Measurements from ENCODE around the gene DHRS13.
"Not testable (repeated sequence)": the region's sequence is repeated elsewhere in the genome, so short reads cannot be mapped to it uniquely, and the experiment has no call there.

The DHRS13 gene

DNA sequence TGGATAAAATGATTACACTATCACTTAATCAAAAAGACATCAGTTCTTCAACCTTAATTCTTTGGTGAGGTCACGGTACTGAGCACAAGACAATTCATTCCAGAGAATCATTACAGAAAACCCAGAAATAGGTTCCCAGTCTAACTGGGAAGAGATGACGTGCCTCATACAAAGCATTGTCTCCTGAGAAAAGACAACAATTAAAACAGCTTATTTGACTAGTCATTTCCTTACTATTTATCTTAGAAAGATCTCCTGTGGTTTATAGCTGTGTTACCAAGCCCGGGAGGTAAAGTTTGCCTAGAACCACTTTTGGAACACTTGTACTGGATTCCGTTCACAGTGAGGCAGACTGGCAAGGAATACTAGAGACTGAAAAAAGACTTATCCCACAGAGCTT lies 43.4 kb upstream of the DHRS13 start:
- peaks cover 36% of the 10 kb centered on the region for H3K4me1 ChIP-seq (ENCODE audit: control insufficient read depth, insufficient read depth, low read length)
- peak overlapping the region; percentile 71 for H3K4me2 ChIP-seq (ENCODE audit: low read length)
- peak overlapping the region; percentile 72 for H3K9ac ChIP-seq (ENCODE audit: low read depth, low read length)

DNA sequence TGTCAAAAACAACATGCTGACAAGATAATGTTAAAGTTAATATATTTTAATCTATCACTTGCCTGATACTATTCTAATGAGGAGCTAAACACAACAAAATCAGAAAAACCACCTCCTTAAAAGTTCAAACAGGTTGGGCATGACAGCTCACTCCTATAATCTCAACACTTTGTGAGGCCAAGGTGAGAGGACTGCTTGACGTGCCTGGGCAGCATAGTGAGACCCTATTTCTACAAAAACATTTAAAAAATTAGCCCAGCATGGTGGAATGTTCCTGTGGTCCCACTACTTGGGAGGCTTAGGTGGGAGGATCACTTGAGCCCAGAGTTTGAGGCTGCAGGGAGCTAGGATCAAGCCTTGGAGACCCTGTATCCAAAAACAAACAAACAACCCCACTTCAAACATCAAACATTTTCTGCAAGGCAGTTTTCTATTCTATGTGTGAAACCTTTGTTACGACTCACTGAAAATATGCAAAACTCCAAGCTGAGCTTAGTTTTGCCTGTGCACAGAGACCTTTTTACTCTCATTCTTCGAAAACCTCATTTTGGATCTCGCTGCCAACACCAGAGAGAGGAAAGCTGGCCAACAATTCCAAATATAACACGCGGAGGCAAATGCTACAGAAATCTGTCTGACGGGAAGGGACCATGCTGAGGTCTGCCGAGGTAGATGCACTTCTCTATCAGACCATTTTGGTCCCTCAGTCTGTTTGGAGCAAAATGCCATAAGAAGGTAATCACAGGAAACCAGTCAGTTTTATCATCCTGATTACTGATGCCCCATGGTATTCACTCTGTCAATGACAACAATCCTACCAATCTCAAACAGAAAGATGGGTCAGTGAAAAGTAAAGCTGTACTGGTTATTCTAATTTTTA lies 42.2 kb upstream of the DHRS13 start:
- Histone ChIP-seq H3K9ac (ENCODE audit: low read depth, low read length) (peak overlapping the region; percentile 61), H3K4me3 (ENCODE audit: low read length) (peak overlapping the region; percentile 3), H3K9me3 (replicated peaks; ENCODE audit: low read length) (no peaks in the 10 kb centered on the region), H3K27me3 (ENCODE audit: control insufficient read depth, insufficient read depth, low read length) (no peaks in the 10 kb centered on the region), H3K4me2 (ENCODE audit: low read length) (peak overlapping the region; percentile 71), H3K36me3 (ENCODE audit: insufficient read depth, low read length) (peaks cover 21% of the 10 kb centered on the region), H3K4me1 (ENCODE audit: control insufficient read depth, insufficient read depth, low read length) (peaks cover 36% of the 10 kb centered on the region)

More for the DNA sequence above, 43.4 kb upstream of the DHRS13 start:
- Histone ChIP-seq H3K9me3 (replicated peaks; ENCODE audit: low read length) (no peaks in the 10 kb centered on the region), H3K4me3 (ENCODE audit: low read length) (no peak overlapping the region), H3K36me3 (ENCODE audit: insufficient read depth, low read length) (peaks cover 17% of the 10 kb centered on the region), H3K27me3 (ENCODE audit: control insufficient read depth, insufficient read depth, low read length) (no peaks in the 10 kb centered on the region)

GRCh38 chr17:28944343-28944742 lies 41.5 kb upstream of the DHRS13 start:
- Histone ChIP-seq H3K9ac (ENCODE audit: low read depth, low read length) (no peak overlapping the region), H3K4me1 (ENCODE audit: control insufficient read depth, insufficient read depth, low read length) (peaks cover 36% of the 10 kb centered on the region), H3K4me3 (ENCODE audit: low read length) (no peak overlapping the region), H3K4me2 (ENCODE audit: low read length) (no peak overlapping the region), H3K36me3 (ENCODE audit: insufficient read depth, low read length) (peaks cover 24% of the 10 kb centered on the region), H3K27me3 (ENCODE audit: control insufficient read depth, insufficient read depth, low read length) (no peaks in the 10 kb centered on the region), H3K9me3 (replicated peaks; ENCODE audit: low read length) (no peaks in the 10 kb centered on the region)

DNA sequence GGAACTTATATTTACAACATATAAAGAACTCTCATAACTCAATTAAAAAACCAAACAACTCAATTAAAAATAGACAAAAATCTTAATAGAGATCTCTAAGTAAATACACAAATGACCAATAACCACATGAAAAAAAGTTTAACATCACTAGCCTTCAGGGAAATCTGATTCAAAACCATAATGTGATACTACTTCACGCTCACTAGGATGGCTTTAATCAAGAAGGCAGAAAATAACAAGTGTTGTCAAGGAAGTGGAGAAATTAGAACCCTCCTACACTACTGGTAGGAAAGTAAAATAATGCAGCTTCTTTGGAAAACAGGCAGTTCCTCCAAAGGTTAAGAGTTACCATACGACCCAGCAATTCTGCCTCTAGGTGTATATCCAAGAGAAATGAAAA lies 40.0 kb upstream of the DHRS13 start:
- no peak overlapping the region for H3K4me2 ChIP-seq (ENCODE audit: low read length)
- no peak overlapping the region for H3K9ac ChIP-seq (ENCODE audit: low read depth, low read length)
- H3K9me3 ChIP-seq (replicated peaks; ENCODE audit: low read length) = no peaks in the 10 kb centered on the region
- no peaks in the 10 kb centered on the region for H3K27me3 ChIP-seq (ENCODE audit: control insufficient read depth, insufficient read depth, low read length)
- H3K4me3 ChIP-seq (ENCODE audit: low read length) = no peak overlapping the region
- H3K4me1 ChIP-seq (ENCODE audit: control insufficient read depth, insufficient read depth, low read length) = peaks cover 36% of the 10 kb centered on the region
- H3K36me3 ChIP-seq (ENCODE audit: insufficient read depth, low read length) = peaks cover 22% of the 10 kb centered on the region

- Histone ChIP-seq H3K4me1 (ENCODE audit: control insufficient read depth, insufficient read depth, low read length) (peaks cover 35% of the 10 kb centered on the region), H3K4me2 (ENCODE audit: low read length) (no peak overlapping the region), H3K27me3 (ENCODE audit: control insufficient read depth, insufficient read depth, low read length) (no peaks in the 10 kb centered on the region), H3K36me3 (ENCODE audit: insufficient read depth, low read length) (peaks cover 21% of the 10 kb centered on the region), H3K4me3 (ENCODE audit: low read length) (no peak overlapping the region), H3K9ac (ENCODE audit: low read depth, low read length) (no peak overlapping the region), H3K9me3 (replicated peaks; ENCODE audit: low read length) (no peaks in the 10 kb centered on the region)
Observed at GRCh38 chr17:28941251-28941650, 38.4 kb upstream of the DHRS13 start.

- peaks cover 30% of the 10 kb centered on the region for H3K4me1 ChIP-seq (ENCODE audit: control insufficient read depth, insufficient read depth, low read length)
- no peak overlapping the region for H3K4me2 ChIP-seq (ENCODE audit: low read length)
- H3K9ac ChIP-seq (ENCODE audit: low read depth, low read length) = no peak overlapping the region
- no peaks in the 10 kb centered on the region for H3K9me3 ChIP-seq (replicated peaks; ENCODE audit: low read length)
- no peaks in the 10 kb centered on the region for H3K27me3 ChIP-seq (ENCODE audit: control insufficient read depth, insufficient read depth, low read length)
- peaks cover 21% of the 10 kb centered on the region for H3K36me3 ChIP-seq (ENCODE audit: insufficient read depth, low read length)
- no peak overlapping the region for H3K4me3 ChIP-seq (ENCODE audit: low read length)
Observed at GRCh38 chr17:28940675-28941074, 37.8 kb upstream of the DHRS13 start.

DNA sequence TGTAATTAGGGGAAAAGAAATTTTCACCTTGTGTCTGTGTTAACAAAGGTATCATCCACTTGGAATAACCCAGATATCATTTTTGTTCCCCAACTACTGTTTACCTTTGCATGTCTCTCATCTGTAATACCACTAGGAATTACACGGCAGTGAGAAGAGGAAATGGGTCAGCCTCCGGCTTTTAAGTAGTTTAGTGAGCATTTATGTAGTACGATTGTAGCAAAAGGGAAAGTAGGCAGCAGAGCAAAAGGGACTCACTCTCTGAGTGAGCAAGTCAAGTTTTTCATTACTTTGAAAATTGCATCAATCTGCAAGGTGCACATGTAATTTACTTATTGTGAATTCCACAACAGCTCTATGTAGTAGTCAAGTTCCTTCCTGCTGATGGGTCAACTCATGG lies 37.3 kb upstream of the DHRS13 start:
- Histone ChIP-seq H3K4me3 (ENCODE audit: low read length) (no peak overlapping the region), H3K9me3 (replicated peaks; ENCODE audit: low read length) (no peaks in the 10 kb centered on the region), H3K36me3 (ENCODE audit: insufficient read depth, low read length) (peaks cover 21% of the 10 kb centered on the region), H3K4me1 (ENCODE audit: control insufficient read depth, insufficient read depth, low read length) (peaks cover 24% of the 10 kb centered on the region), H3K4me2 (ENCODE audit: low read length) (no peak overlapping the region), H3K27me3 (ENCODE audit: control insufficient read depth, insufficient read depth, low read length) (no peaks in the 10 kb centered on the region), H3K9ac (ENCODE audit: low read depth, low read length) (no peak overlapping the region)

DNA sequence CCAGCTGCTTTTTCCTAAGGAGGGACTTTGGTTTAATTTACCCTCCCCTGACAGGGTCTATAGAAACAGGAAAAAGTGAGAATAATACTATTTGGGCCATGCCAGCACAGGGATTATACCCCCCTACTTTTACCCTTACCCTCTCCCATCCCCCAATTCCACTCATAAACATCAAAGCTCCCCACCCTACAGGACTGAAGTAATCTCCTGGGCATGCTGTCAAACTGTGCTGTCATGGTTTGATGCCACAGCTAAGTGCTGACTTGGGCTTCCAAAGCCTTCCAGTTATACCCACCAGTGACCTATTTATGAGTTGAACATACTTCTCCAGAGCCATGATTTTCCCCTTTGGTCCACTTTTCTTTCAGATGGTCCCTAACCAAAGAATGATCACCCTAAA lies 35.7 kb upstream of the DHRS13 start:
- Histone ChIP-seq H3K9me3 (replicated peaks; ENCODE audit: low read length) (no peaks in the 10 kb centered on the region), H3K4me1 (ENCODE audit: control insufficient read depth, insufficient read depth, low read length) (peaks cover 20% of the 10 kb centered on the region), H3K9ac (ENCODE audit: low read depth, low read length) (no peak overlapping the region), H3K4me2 (ENCODE audit: low read length) (no peak overlapping the region), H3K36me3 (ENCODE audit: insufficient read depth, low read length) (peaks cover 21% of the 10 kb centered on the region), H3K27me3 (ENCODE audit: control insufficient read depth, insufficient read depth, low read length) (no peaks in the 10 kb centered on the region), H3K4me3 (ENCODE audit: low read length) (no peak overlapping the region)

DNA sequence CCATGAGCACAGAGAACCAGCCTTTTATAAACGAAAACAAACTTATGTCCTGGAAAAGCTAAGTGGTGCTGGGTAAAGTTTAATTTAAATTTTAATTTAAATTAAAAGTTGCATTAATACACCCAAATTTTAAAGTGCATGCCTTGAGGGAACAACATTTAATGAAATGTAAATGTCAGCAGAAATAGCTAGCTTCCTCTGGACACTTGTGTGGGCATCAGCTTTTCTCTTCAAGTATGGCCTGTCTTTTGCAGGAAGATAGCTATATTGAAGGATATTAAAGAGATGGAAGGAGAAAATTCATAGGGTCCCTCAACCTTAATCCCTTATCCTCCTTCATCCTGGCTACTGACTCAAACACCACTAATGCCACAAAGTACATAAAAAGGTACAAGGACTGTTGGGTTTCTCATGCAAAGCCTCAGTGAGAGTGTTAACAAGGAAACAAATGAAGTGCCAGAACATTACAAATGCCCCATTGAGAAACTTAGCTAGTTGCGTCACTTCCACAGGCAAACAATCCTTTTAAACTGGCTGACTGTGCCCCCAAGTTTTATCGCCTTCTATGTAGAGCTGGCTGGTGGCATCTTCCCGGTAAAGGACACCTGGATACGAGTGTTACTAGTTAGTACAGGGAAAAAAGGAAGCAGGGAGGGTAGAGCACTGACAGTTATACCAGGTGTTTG lies 34.3 kb upstream of the DHRS13 start:
- Histone ChIP-seq H3K27me3 (ENCODE audit: control insufficient read depth, insufficient read depth, low read length) (no peaks in the 10 kb centered on the region), H3K4me2 (ENCODE audit: low read length) (peak overlapping the region; percentile 43), H3K9ac (ENCODE audit: low read depth, low read length) (no peak overlapping the region), H3K4me1 (ENCODE audit: control insufficient read depth, insufficient read depth, low read length) (peaks cover 20% of the 10 kb centered on the region), H3K9me3 (replicated peaks; ENCODE audit: low read length) (no peaks in the 10 kb centered on the region), H3K36me3 (ENCODE audit: insufficient read depth, low read length) (peaks cover 16% of the 10 kb centered on the region), H3K4me3 (ENCODE audit: low read length) (no peak overlapping the region)

DNA sequence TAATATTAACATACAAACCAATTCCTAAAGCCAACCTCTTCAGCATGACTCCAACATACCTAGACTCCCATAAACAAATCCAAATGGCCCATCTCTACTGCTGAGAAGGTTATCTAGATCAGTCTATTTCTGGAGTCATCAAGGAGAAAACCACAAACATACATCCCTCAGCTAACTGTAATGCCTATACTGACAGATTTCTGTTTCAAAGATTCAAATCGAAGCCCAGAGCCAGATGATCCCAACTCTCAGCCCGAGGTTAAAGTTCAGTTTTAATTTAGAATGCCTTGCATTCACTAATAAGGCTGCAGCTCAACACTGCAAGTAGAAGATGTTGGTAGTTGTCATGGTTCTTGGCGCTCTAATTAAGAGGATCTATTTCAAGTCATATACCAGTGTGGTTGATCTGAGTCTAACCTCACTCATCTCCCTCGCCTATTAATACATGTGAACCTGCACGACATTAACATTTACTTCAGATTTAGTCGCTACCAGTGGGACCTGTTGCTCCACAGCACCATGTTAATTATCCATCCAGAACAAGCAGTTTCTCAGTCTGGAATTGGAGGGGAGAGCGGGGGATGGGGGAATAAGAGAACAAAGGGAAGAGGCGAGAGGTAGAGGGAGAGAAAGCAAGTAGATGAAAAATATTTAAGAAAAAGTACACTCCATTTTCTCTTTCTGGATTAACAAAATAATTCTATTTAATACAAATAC lies 33.0 kb upstream of the DHRS13 start:
- Histone ChIP-seq H3K9ac (ENCODE audit: low read depth, low read length) (no peak overlapping the region), H3K4me1 (ENCODE audit: control insufficient read depth, insufficient read depth, low read length) (peaks cover 20% of the 10 kb centered on the region), H3K36me3 (ENCODE audit: insufficient read depth, low read length) (peaks cover 10% of the 10 kb centered on the region), H3K9me3 (replicated peaks; ENCODE audit: low read length) (no peaks in the 10 kb centered on the region), H3K4me2 (ENCODE audit: low read length) (no peak overlapping the region), H3K4me3 (ENCODE audit: low read length) (no peak overlapping the region), H3K27me3 (ENCODE audit: control insufficient read depth, insufficient read depth, low read length) (no peaks in the 10 kb centered on the region)

DNA sequence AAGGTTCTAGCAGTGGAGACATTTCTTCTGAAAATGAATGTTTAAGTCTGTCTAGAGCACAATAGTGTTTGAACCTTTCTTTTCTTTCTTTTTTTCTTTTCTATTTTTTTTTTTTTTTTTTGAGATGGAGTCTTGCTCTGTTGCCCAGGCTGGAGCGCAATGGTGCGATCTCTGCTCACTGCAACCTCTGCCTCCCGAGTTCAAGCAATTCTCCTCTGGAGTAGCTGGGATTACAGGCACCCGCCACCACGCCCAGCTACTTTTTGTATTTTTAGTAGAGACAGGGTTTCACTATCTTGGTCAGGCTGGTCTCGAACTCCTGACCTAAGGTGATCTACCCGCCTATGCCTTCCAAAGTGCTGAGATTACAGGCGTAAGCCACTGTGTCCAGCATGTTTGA lies 31.6 kb upstream of the DHRS13 start:
- not testable (repeated sequence) for H3K27me3 ChIP-seq (ENCODE audit: control insufficient read depth, insufficient read depth, low read length); H3K9ac ChIP-seq (ENCODE audit: low read depth, low read length); H3K36me3 ChIP-seq (ENCODE audit: insufficient read depth, low read length); H3K4me3 ChIP-seq (ENCODE audit: low read length); H3K4me2 ChIP-seq (ENCODE audit: low read length); H3K9me3 ChIP-seq (replicated peaks; ENCODE audit: low read length)
- peaks cover 20% of the 10 kb centered on the region for H3K4me1 ChIP-seq (ENCODE audit: control insufficient read depth, insufficient read depth, low read length)

All from skeletal muscle satellite cell (primary cell).